HepG2 (cell line): ENCODE data around the gene ZBTB17. TPM values are rescaled to one million over a fixed set of nuclear protein-coding genes. Genes with fewer than 3 reads are reported as not detected.

Source experiments
- ATAC-seq: fragments of 200-7000 bp; cut with Tn5 transposase; 3 replicates; pipeline ENCODE4 v1.9.1; 2020; ENCODE audit warnings: mild to moderate bottlenecking, moderate library complexity
- BruUV-seq: library from RNA; stranded (reverse); fragments of 400-500 nt; replicated peaks from 2 replicates; lab custom pipeline; 2021; lab: Mats Ljungman, UMichigan
- CTCF ChIA-PET: fragments of 300-600 bp; formaldehyde crosslinking; extraction: SDS; loops from one replicate; lab custom pipeline; 2021; ENCODE audit warnings: low total read pairs, inconsistent platforms, low intra/inter-chr PET ratio; lab: Yijun Ruan, JAX
- POLR2A ChIA-PET: fragments of 350-600 bp; sonication (Branson Sonifier 250); formaldehyde crosslinking; loops from one replicate; lab custom pipeline; 2020; ENCODE audit warnings: antibody characterized with exemption, inconsistent platforms; lab: Yijun Ruan, JAX
- DNase-seq: peaks from one replicate; pipeline ENCODE4 v3.0.0-alpha.2; 2015; ENCODE audit warnings: low spot score
- FAIRE-seq: peaks from 3 replicates; lab custom pipeline; 2011; peaks lifted over from hg19 to GRCh38; lab: Jason Lieb, UNC
- H2AFZ ChIP-seq: one replicate; pipeline ENCODE4 v1.6.1; 2011; ENCODE audit warnings: low read length, inconsistent platforms
- H3K27ac ChIP-seq: fragments of 300-600 bp; 3 replicates; pipeline ENCODE4 v1.8.0; 2011; ENCODE audit warnings: mixed run types, mild to moderate bottlenecking, mixed read lengths, low read length, inconsistent platforms; ENCODE audit not compliant: insufficient read depth; ENCODE audit errors: extremely low read length
- H3K27me3 ChIP-seq, 2 experiments: fragments of 200-600 bp in 1 of 2; 2 replicates in 1 of 2; 3 replicates in 1 of 2; pipeline versions ENCODE4 v1.6.0 to v1.8.0; 2011; ENCODE audit warnings: low read length in 2 of 2, mild to moderate bottlenecking in 2 of 2, moderate library complexity in 2 of 2, inconsistent platforms in 1 of 2; ENCODE audit not compliant: insufficient read depth in 2 of 2, control insufficient read depth in 1 of 2
- H3K36me3 ChIP-seq, 2 experiments: fragments of 200-600 bp in 1 of 2; replicated peaks in 1 of 2; 2 replicates in 1 of 2; 3 replicates in 1 of 2; pipeline versions ENCODE4 v1.5.1 to v1.8.0; 2011; ENCODE audit warnings: low read length in 2 of 2, inconsistent platforms in 1 of 2; ENCODE audit not compliant: insufficient read depth in 2 of 2, control insufficient read depth in 1 of 2
- H3K4me1 ChIP-seq: 2 replicates; pipeline ENCODE4 v1.5.1; 2012; ENCODE audit warnings: low read length, inconsistent platforms; ENCODE audit not compliant: insufficient read depth
- H3K4me2 ChIP-seq: 2 replicates; pipeline ENCODE4 v1.6.0; 2011; ENCODE audit warnings: low read depth, low read length, inconsistent platforms
- H3K4me3 ChIP-seq, 3 experiments: fragments of 200-600 bp in 1 of 3; sonication (generic), shearing (Covaris generic) in 1 of 3; replicated peaks in 1 of 3; 2 replicates each; pipeline ENCODE4 v1.5.1; 2011 to 2016; ENCODE audit warnings: low read length in 3 of 3, inconsistent platforms in 2 of 3, low read depth in 2 of 3, mild to moderate bottlenecking in 2 of 3, control low read depth in 1 of 3, mixed read lengths in 1 of 3; ENCODE audit not compliant: insufficient read depth in 1 of 3
- H3K79me2 ChIP-seq: one replicate; pipeline ENCODE4 v1.6.1; 2011; ENCODE audit warnings: low read length, inconsistent platforms; ENCODE audit not compliant: insufficient read depth
- H3K9ac ChIP-seq: 2 replicates; pipeline ENCODE4 v1.6.0; 2011; ENCODE audit warnings: mild to moderate bottlenecking, low read depth, low read length, inconsistent platforms; ENCODE audit not compliant: insufficient read depth
- H3K9me3 ChIP-seq: 2 replicates; pipeline ENCODE4 v1.5.1; 2012; ENCODE audit warnings: mild to moderate bottlenecking, low read length
- H4K20me1 ChIP-seq: 2 replicates; pipeline ENCODE4 v1.6.0; 2011; ENCODE audit warnings: inconsistent platforms, mild to moderate bottlenecking, low read length, moderate library complexity; ENCODE audit not compliant: insufficient read depth
- CTCF ChIP-seq: sonication (generic); formaldehyde crosslinking; IDR thresholded peaks from 2 replicates; pipeline ENCODE4 v1.5.0; 2020; ENCODE audit warnings: mild to moderate bottlenecking, missing genetic modification reagents, moderate library complexity
- GTF3A ChIP-seq: sonication (generic); formaldehyde crosslinking; conservative IDR thresholded peaks from 2 replicates; pipeline ENCODE4 v1.4.0; 2020; ENCODE audit warnings: mild to moderate bottlenecking, missing genetic modification reagents
- HNF4A ChIP-seq: sonication (generic); formaldehyde crosslinking; IDR thresholded peaks from 2 replicates; pipeline ENCODE4 v1.4.0; 2020; ENCODE audit warnings: missing genetic modification reagents
- KLF9 ChIP-seq: IDR thresholded peaks from 2 replicates; pipeline ENCODE4 v1.6.1; 2016; ENCODE audit warnings: low read depth
- NBN ChIP-seq: fragments of 450-650 bp; conservative IDR thresholded peaks from 2 replicates; pipeline ENCODE4 v1.6.1; 2017
- SPEN ChIP-seq: sonication (generic); formaldehyde crosslinking; IDR thresholded peaks from 2 replicates; pipeline ENCODE4 v1.5.1; 2020; ENCODE audit warnings: low read depth, mild to moderate bottlenecking, missing genetic modification reagents
- ZC3H13 ChIP-seq: sonication (generic); formaldehyde crosslinking; IDR thresholded peaks from 2 replicates; pipeline ENCODE4 v1.8.1; 2023; ENCODE audit warnings: mild to moderate bottlenecking, missing genetic modification reagents, moderate library complexity
- ZKSCAN8 ChIP-seq: IDR thresholded peaks from 2 replicates; pipeline ENCODE4 v1.6.1; 2016; ENCODE audit warnings: borderline replicate concordance, missing genetic modification reagents, missing compliant biosample characterization
- ZNF362 ChIP-seq: sonication (generic); formaldehyde crosslinking; IDR thresholded peaks from 2 replicates; pipeline ENCODE4 v1.4.0; 2020; ENCODE audit warnings: missing genetic modification reagents, mild to moderate bottlenecking, borderline replicate concordance
- ZNF501 ChIP-seq: sonication (generic); formaldehyde crosslinking; IDR thresholded peaks from 2 replicates; pipeline ENCODE4 v1.5.1; 2020; ENCODE audit warnings: mild to moderate bottlenecking, moderate library complexity, missing genetic modification reagents
- ZNF546 ChIP-seq: sonication (generic); formaldehyde crosslinking; conservative IDR thresholded peaks from 2 replicates; pipeline ENCODE4 v1.8.1; 2023; ENCODE audit warnings: mild to moderate bottlenecking, missing genetic modification reagents
- ZNF777 ChIP-seq: sonication (generic); formaldehyde crosslinking; IDR thresholded peaks from 2 replicates; pipeline ENCODE4 v1.4.0; 2020; ENCODE audit warnings: missing genetic modification reagents
- ZNF839 ChIP-seq: sonication (generic); formaldehyde crosslinking; IDR thresholded peaks from 2 replicates; pipeline ENCODE4 v1.4.0; 2020; ENCODE audit warnings: missing genetic modification reagents, mild to moderate bottlenecking, borderline replicate concordance
- WGBS: methylation state at CpG from one replicate; pipeline ENCODE4 v1.1.6; 2017; ENCODE audit warnings: low lambda C conversion rate; 5-methylcytosine and 5-hydroxymethylcytosine counted together
- in situ Hi-C: cut with HindIII; loops from 2 replicates; pipeline ENCODE4 v1.10.0; 2017; ENCODE audit warnings: low pct_unique_long_range_greater_than_20kb; ENCODE audit not compliant: extremely low pct_ligation_motif_present
- intact Hi-C: fragments of 100-400 bp; cut with micrococcal nuclease; formaldehyde crosslinking; loops from one replicate; pipeline ENCODE4 v1.10.0; 2022; ENCODE audit not compliant: unreplicated experiment
- polyA plus RNA-seq, 8 experiments: library from polyadenylated mRNA; depleted of rRNA in 3 of 8; stranded (reverse) in 7 of 8; unstranded in 1 of 8; fragments of >200 nt; fragmentation: Illumina TruSeq in 4 of 8; extraction: Trizol in 4 of 8; gene quantifications; 2 replicates each; pipeline versions ENCODE4 v1.2.1 to v1.2.3, GENCODE V29; 2011 to 2016; ENCODE audit warnings: low read depth in 4 of 8, missing spikeins in 1 of 8, mixed read lengths in 1 of 8; ENCODE audit not compliant: insufficient read depth in 1 of 8
- total RNA-seq, 5 experiments: library from RNA; depleted of rRNA; stranded (reverse); fragments of >200 nt; fragmentation: Illumina TruSeq; extraction: Trizol; gene quantifications; 2 replicates each; pipeline ENCODE4 v1.2.3, GENCODE V29; 2016; ENCODE audit warnings: low read depth in 1 of 5
- TF ChIP-seq, protein P1 (sequence below): sonication (generic); formaldehyde crosslinking; IDR thresholded peaks from 2 replicates; pipeline ENCODE4 v1.4.0; 2020; ENCODE audit warnings: mild to moderate bottlenecking, missing genetic modification reagents

ZBTB17 gene
- total and polyA plus RNA-seq, 2 of the 13 experiments (the other 11 are each of a cell fraction or from before 2014, with no cell fraction given): 16.7 to 17.0 TPM

DNA sequence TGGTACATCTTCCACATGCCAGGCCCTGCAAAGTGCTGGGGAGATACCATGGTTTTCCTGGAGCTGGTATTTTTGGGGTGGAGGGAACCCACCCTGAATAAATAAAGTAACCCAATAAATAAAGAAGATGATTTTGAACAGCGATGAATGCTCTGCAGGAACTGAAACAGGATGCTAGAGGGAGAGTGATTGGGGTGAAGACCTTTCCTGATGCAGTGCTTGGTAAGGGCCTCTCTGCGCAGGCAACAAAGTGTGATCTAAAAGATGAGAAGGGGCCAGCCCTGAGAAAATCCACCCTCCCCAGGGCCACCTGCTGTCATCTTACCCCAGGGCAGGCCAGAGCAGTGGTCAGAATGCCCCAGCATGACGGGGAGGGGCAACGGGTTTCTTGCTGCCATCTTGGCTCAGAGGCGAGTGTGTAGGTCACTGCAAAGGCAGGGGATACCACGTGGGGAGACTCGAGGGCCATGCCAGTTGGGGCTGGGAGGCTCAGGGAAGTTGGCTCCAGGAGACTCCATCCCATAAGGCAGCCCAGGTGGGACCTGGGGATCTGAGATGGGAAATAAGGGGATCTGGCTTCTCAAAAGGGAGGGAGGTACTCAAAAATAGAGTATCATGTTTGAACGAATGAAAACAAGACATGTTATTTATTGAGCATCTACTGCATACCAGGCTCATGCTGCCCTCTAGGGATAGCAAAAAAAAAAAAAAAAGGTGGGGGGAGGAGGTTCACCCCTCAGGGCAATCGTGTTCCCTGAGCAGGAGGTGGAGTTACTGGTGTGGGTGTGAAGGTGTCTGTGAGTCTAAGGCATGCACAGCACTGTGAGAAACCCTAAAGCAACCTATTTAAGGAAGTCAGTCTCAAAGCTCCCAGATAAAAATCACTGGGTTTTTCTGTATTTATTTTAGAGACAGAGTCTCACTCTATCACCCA, 30.9 kb upstream of the ZBTB17 start:
- peaks cover 10% of the 10 kb centered on the region for H3K79me2 ChIP-seq
- peaks cover 20% of the 10 kb centered on the region; the same call in 1 of the 2 replicates for H4K20me1 ChIP-seq
- no peaks in the 10 kb centered on the region for H3K9me3 ChIP-seq
- WGBS: 78% methylated on average over 9 of the region's 9 CpGs
- H3K27ac ChIP-seq: no peak overlapping the region
- no TSS peak for BruUV-seq
- no peak overlapping the region for H2AFZ ChIP-seq
- H3K36me3 ChIP-seq: peaks cover 0 to 18% of the 10 kb centered on the region in 2 experiments
- peak overlapping the region; percentile 42; the same call in 1 of the 2 replicates for H3K4me2 ChIP-seq
- in situ Hi-C loops: no loop called here
- no peaks in the 10 kb centered on the region for H3K27me3 ChIP-seq
- POLR2A ChIA-PET: no interaction called here
- TF ChIP-seq KLF9 (CRISPR knock-in tag) (no peak), ZKSCAN8 (CRISPR knock-in tag) (peak; percentile 75), NBN (no peak), ZC3H13 (CRISPR knock-in tag) (peak; percentile 51; the same call in 1 of the 2 replicates), ZNF546 (no peak), ZNF362 (0 out of 2 replicates have a peak, but pooled peaks have one; percentile 21), HNF4A (CRISPR knock-in tag) (no peak), GTF3A (CRISPR knock-in tag) (no peak), ZNF839 (CRISPR knock-in tag) (no peak), ZNF777 (CRISPR knock-in tag) (no peak), SPEN (CRISPR knock-in tag) (no peak), ZNF501 (CRISPR knock-in tag) (no peak), CTCF (CRISPR knock-in tag) (peak; percentile 33)
- TF ChIP-seq, protein P1, sequence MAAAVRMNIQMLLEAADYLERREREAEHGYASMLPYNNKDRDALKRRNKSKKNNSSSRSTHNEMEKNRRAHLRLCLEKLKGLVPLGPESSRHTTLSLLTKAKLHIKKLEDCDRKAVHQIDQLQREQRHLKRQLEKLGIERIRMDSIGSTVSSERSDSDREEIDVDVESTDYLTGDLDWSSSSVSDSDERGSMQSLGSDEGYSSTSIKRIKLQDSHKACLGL: no peak
- CTCF ChIA-PET: no interaction called here
- peak overlapping the region in 1 of 3 experiments; percentile 28; a peak in 1 of 6 replicates for H3K4me3 ChIP-seq
- H3K9ac ChIP-seq: no peak overlapping the region
- peaks cover 58% of the 10 kb centered on the region for H3K4me1 ChIP-seq
- no peak for FAIRE-seq
- peak; percentile 18 for DNase-seq
- intact Hi-C loops: no loop called here
- ATAC-seq: no peak
